Ishikawa (cell line): Measurements from ENCODE around the gene SEMA3A.

Experiments
- EGR1 ChIP-seq: IDR thresholded peaks from 2 replicates; pipeline ENCODE4 v1.6.1; 2012
- YY1 ChIP-seq: IDR thresholded peaks from 2 replicates; pipeline ENCODE4 v1.6.1; 2012; ENCODE audit warnings: low read depth

DNA sequence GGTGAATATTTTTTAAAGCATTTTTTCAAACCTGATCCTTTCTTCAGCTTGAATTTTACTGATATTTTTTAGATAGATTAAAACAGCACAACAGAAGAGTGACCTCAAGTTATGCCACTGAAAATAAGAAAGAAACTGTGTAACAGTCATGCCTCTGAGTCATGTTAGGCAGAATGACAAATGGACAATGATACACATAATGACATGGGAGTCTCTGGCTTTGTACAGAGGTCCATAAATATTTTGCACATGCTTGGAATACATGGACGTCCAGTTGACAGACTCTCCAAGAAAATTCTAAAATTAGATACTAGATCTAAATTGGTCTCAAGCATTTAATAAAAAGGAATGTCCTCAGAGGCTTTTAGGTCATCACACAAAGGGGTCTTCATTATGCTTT is 21.9 kb upstream of the SEMA3A start:
- TF ChIP-seq EGR1 (no peak), YY1 (no peak)
